Sigmoid colon (tissue), 4 donors: ENCODE results near the gene ANXA7.

Experiments
- CTCF ChIP-seq, 4 experiments: fragments of 450-650 bp in 3 of 4; fragments of 200-600 bp in 1 of 4; IDR thresholded peaks; one replicate each; pipeline ENCODE4 v1.5.1; 2016 to 2019; ENCODE audit warnings: antibody characterized with exemption in 4 of 4, mild to moderate bottlenecking in 3 of 4, moderate library complexity in 2 of 4
- EP300 ChIP-seq, 4 donors: sonication (generic); formaldehyde crosslinking; IDR thresholded peaks; one replicate each; pipeline ENCODE4 v1.6.1; 2017; ENCODE audit warnings: antibody characterized with exemption in 4 of 4
- POLR2A ChIP-seq, 2 donors: fragments of 450-650 bp; IDR thresholded peaks; one replicate each; pipeline ENCODE4 v1.6.1; 2016; ENCODE audit warnings: antibody characterized with exemption in 2 of 2, mild to moderate bottlenecking in 2 of 2, moderate library complexity in 2 of 2
- POLR2AphosphoS5 ChIP-seq, 4 donors: sonication (generic); formaldehyde crosslinking; IDR thresholded peaks; one replicate each; pipeline ENCODE4 v1.6.1; 2017; ENCODE audit warnings: antibody characterized with exemption in 4 of 4

- TF ChIP-seq CTCF (IDR thresholded peaks at IDR 0.05), result no peak
- no peak for TF ChIP-seq POLR2AphosphoS5 (IDR thresholded peaks at IDR 0.05)
- no peak for TF ChIP-seq EP300 (IDR thresholded peaks at IDR 0.05)
- no peak for TF ChIP-seq POLR2A (IDR thresholded peaks at IDR 0.05)
Observed at GRCh38 chr10:73366381-73367298, 47.2 kb downstream of the ANXA7 start.
